Measurements from ENCODE around the gene TMEM38B. TPM values are rescaled to one million over a fixed set of nuclear protein-coding genes. Genes with fewer than 3 reads are reported as not detected.

TMEM38B gene
- total RNA-seq, 1 experiment from 2014 or later = 30.6 TPM

DNA sequence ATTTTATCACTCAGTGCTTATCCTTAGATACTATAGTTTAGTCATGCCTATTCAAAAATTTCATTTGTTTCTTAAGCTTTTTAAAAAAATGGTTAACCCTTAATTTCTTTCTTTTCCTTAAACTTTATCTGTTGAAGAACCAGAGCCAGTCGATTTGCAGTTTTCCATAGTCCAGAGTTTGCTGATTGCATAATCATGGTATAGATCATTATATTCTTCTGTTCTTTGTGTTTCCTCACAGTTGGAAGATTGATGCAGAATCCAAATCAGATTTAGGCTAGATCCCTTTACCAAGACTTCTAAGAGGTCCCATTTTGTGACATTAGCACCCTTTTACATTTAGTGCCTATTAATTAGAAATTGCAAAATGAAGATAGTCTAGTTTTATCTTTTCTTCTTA lies 18.0 kb downstream of the TMEM38B start:
- no peak overlapping the region for H3K4me3 ChIP-seq (ENCODE audit: low read depth in 2 of 2, low read length in 2 of 2)
- intact Hi-C loops (cut with micrococcal nuclease; ENCODE audit: unreplicated experiment) (no loop called here), in situ Hi-C loops (cut with HindIII; ENCODE audit: low pct_unique_long_range_greater_than_20kb, low sequenced_read_pairs) (no loop called here)
- no peaks in the 10 kb centered on the region for H3K27me3 ChIP-seq (ENCODE audit: control insufficient read depth, insufficient read depth, low read length)
- ATAC-seq = no peak
- DNase-seq (ENCODE audit: low read depth, low spot score) = no peak
- ChIA-PET CTCF (no interaction called here), POLR2A (no interaction called here)
- no peak overlapping the region for H3K27ac ChIP-seq (ENCODE audit: low read length)
- TF ChIP-seq POLR2AphosphoS5 (IDR thresholded peaks at IDR 0.05; ENCODE audit: low read depth, low read length) = no peak
- TF ChIP-seq, protein P1, sequence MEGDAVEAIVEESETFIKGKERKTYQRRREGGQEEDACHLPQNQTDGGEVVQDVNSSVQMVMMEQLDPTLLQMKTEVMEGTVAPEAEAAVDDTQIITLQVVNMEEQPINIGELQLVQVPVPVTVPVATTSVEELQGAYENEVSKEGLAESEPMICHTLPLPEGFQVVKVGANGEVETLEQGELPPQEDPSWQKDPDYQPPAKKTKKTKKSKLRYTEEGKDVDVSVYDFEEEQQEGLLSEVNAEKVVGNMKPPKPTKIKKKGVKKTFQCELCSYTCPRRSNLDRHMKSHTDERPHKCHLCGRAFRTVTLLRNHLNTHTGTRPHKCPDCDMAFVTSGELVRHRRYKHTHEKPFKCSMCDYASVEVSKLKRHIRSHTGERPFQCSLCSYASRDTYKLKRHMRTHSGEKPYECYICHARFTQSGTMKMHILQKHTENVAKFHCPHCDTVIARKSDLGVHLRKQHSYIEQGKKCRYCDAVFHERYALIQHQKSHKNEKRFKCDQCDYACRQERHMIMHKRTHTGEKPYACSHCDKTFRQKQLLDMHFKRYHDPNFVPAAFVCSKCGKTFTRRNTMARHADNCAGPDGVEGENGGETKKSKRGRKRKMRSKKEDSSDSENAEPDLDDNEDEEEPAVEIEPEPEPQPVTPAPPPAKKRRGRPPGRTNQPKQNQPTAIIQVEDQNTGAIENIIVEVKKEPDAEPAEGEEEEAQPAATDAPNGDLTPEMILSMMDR (IDR thresholded peaks at IDR 0.05) = no peak
- no peak for TF ChIP-seq SIN3A (IDR thresholded peaks at IDR 0.05; ENCODE audit: borderline replicate concordance, insufficient read depth, low read depth, low read length)
- TF ChIP-seq REST (IDR thresholded peaks at IDR 0.05; ENCODE audit: insufficient read depth in 1 of 2, low read depth in 2 of 2, low read length in 1 of 2) = no peak
- TF ChIP-seq TCF7L2 (IDR thresholded peaks at IDR 0.05; ENCODE audit: low read depth, low read length) = no peak
- BruUV-seq (replicated peaks) = no TSS peak
- H3K9me3 ChIP-seq (ENCODE audit: control insufficient read depth, insufficient read depth, low read depth, low read length) = no peaks in the 10 kb centered on the region
- no peaks in the 10 kb centered on the region for H3K36me3 ChIP-seq (ENCODE audit: control insufficient read depth, insufficient read depth, low read length)
- no peaks in the 10 kb centered on the region for H3K4me1 ChIP-seq (ENCODE audit: control insufficient read depth, insufficient read depth, low read length)

- Histone ChIP-seq H3K36me3 (ENCODE audit: control insufficient read depth, insufficient read depth, low read length) (no peaks in the 10 kb centered on the region), H3K4me3 (ENCODE audit: low read depth in 2 of 2, low read length in 2 of 2) (no peak overlapping the region), H3K27ac (ENCODE audit: low read length) (no peak overlapping the region), H3K27me3 (ENCODE audit: control insufficient read depth, insufficient read depth, low read length) (no peaks in the 10 kb centered on the region), H3K9me3 (ENCODE audit: control insufficient read depth, insufficient read depth, low read depth, low read length) (no peaks in the 10 kb centered on the region), H3K4me1 (ENCODE audit: control insufficient read depth, insufficient read depth, low read length) (no peaks in the 10 kb centered on the region)
- no TSS peak for BruUV-seq (replicated peaks)
- intact Hi-C loops (cut with micrococcal nuclease; ENCODE audit: unreplicated experiment) = no loop called here
- DNase-seq (ENCODE audit: low read depth, low spot score) (no peak), ATAC-seq (no peak)
- POLR2A ChIA-PET = no interaction called here
- in situ Hi-C loops (cut with HindIII; ENCODE audit: low pct_unique_long_range_greater_than_20kb, low sequenced_read_pairs) = no loop called here
- CTCF ChIA-PET = no interaction called here
- TF ChIP-seq TCF7L2 (IDR thresholded peaks at IDR 0.05; ENCODE audit: low read depth, low read length) (no peak), REST (IDR thresholded peaks at IDR 0.05; ENCODE audit: insufficient read depth in 1 of 2, low read depth in 2 of 2, low read length in 1 of 2) (no peak), SIN3A (IDR thresholded peaks at IDR 0.05; ENCODE audit: borderline replicate concordance, insufficient read depth, low read depth, low read length) (no peak), POLR2AphosphoS5 (IDR thresholded peaks at IDR 0.05; ENCODE audit: low read depth, low read length) (no peak)
- TF ChIP-seq, protein P1 (IDR thresholded peaks at IDR 0.05) = no peak
Observed at GRCh38 chr9:105712773-105713172, 18.4 kb downstream of the TMEM38B start.

Data from Panc1 (cell line).